ENCODE data around the gene HSD3B7. TPM values are rescaled to one million over a fixed set of nuclear protein-coding genes. Genes with fewer than 3 reads are reported as not detected.

Gene HSD3B7
- total RNA-seq, 2 donors from 2014 or later: 19.0 to 20.9 TPM

DNA sequence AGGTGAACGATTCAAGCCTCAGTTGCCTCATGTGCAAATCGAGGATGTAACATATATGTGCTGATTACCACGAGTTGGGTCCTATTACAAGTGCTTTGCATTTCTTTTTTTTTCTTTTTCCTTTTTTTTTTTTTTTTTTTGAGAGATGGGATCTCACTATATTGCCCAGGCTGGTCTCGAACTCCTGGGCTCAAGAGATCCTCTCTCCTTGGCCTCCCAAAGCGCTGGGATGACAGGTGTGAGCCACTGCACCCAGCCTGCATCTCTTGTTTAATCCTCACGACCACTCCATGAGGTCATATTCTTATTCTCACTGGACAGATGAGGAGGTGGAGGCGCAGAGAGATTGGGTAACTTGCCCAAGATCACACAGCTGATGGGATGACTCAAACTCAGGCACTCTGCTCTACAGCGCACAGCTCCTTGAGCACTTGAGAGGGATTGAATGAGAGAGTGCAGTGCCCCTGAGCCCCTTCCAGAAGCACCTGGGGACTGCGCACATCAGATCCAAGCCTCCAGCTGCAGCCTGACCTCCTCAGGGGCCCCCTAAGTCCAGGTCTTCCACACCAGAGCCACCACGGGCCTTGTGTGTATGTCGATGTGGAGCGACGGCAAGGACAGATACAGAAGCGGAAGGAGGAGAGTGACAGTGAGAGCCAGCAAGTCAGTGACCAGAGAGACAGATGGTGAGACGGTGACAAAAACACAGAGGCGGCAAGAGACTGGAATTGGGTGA lies 20.5 kb downstream of the HSD3B7 start:
- Histone ChIP-seq H3K36me3 (no peaks in the 10 kb centered on the region), H3K27ac (no peak overlapping the region), H3K9me3 (no peaks in the 10 kb centered on the region), H3K27me3 (no peaks in the 10 kb centered on the region), H3K4me3 (no peak overlapping the region), H3K4me1 (no peaks in the 10 kb centered on the region), H3K9ac (ENCODE audit: low read depth in 2 of 2, low read length in 2 of 2) (no peak overlapping the region)
- intact Hi-C loops (cut with DNase I): no loop called here
- TF ChIP-seq, protein P1, sequence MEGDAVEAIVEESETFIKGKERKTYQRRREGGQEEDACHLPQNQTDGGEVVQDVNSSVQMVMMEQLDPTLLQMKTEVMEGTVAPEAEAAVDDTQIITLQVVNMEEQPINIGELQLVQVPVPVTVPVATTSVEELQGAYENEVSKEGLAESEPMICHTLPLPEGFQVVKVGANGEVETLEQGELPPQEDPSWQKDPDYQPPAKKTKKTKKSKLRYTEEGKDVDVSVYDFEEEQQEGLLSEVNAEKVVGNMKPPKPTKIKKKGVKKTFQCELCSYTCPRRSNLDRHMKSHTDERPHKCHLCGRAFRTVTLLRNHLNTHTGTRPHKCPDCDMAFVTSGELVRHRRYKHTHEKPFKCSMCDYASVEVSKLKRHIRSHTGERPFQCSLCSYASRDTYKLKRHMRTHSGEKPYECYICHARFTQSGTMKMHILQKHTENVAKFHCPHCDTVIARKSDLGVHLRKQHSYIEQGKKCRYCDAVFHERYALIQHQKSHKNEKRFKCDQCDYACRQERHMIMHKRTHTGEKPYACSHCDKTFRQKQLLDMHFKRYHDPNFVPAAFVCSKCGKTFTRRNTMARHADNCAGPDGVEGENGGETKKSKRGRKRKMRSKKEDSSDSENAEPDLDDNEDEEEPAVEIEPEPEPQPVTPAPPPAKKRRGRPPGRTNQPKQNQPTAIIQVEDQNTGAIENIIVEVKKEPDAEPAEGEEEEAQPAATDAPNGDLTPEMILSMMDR (IDR thresholded peaks at IDR 0.05): no peak
- no peak for DNase-seq

DNA sequence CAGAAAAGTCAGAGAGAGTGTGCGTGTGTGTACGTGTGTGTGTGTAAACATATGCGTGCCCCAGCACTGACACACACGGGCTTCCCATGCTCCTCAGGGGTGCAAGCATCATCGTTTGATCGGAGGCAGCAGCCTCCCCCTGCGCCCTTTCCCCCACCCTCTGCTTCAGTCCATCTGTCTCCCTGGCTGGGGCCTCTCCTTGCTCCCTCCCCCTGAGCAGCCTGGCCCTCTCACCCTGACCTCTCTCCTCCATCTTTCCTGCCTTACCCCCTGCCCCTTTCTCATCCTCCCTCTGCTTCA lies 21.0 kb downstream of the HSD3B7 start:
- H3K27me3 ChIP-seq: peaks cover 4% of the 10 kb centered on the region
- H3K27ac ChIP-seq: no peak overlapping the region
- no peaks in the 10 kb centered on the region for H3K36me3 ChIP-seq

DNA sequence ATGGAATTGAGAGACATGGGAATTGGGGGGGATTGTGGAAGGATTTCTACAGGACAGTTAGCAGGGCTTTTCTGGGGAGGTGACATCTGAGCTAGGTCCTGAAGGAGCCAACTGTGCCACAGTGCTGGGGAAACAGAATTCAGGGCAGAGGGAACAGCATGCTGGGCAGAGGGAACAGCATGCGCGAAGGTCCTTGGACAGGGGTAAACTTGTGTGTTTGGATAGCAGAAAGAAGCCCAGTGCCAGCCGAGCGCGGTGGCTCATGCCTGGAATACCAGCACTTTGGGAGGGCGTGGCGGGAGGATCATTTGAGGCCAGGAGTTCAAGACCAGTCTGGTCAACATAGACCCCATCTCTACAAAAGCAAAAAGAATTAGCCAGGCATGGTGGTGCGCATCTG lies 21.6 kb downstream of the HSD3B7 start:
- H3K9me3 ChIP-seq: no peaks in the 10 kb centered on the region
- no peaks in the 10 kb centered on the region for H3K36me3 ChIP-seq
- TF ChIP-seq, protein P1 (IDR thresholded peaks at IDR 0.05): no peak
- no peak overlapping the region for H3K27ac ChIP-seq
- H3K4me1 ChIP-seq: no peaks in the 10 kb centered on the region
- H3K4me3 ChIP-seq: no peak overlapping the region
- intact Hi-C loops (cut with DNase I): no loop called here
- peaks cover 10% of the 10 kb centered on the region for H3K27me3 ChIP-seq
- DNase-seq: no peak
- no peak overlapping the region for H3K9ac ChIP-seq (ENCODE audit: low read depth in 2 of 2, low read length in 2 of 2)

More for the DNA sequence above, 21.0 kb downstream of the HSD3B7 start:
- no peak overlapping the region for H3K4me3 ChIP-seq
- intact Hi-C loops (cut with DNase I): no loop called here
- no peak for DNase-seq
- H3K9ac ChIP-seq (ENCODE audit: low read depth in 2 of 2, low read length in 2 of 2): no peak overlapping the region
- no peaks in the 10 kb centered on the region for H3K9me3 ChIP-seq
- H3K4me1 ChIP-seq: no peaks in the 10 kb centered on the region
- TF ChIP-seq, protein P1 (IDR thresholded peaks at IDR 0.05): no peak

DNA sequence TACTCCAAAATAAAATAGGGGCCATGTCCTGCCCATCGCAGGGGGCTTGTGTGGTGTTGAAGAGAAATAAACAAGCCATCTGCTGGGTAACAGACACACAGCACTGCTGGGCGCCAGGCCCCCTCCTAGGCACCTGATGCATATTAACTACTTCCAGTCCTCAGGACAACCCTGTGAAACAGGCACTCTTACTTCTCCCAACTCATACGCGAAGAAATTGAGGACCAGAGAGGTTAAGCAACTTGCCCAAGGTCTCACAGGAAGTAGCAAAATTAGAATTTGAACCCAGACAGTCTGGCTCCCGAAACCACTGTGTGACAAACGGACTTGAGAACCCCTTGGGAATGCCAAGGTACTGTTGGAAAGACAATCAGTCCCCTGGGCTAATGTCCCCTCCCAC lies 22.7 kb downstream of the HSD3B7 start:
- H3K27me3 ChIP-seq: peaks cover 10% of the 10 kb centered on the region
- H3K36me3 ChIP-seq: no peaks in the 10 kb centered on the region
- TF ChIP-seq, protein P1 (IDR thresholded peaks at IDR 0.05): no peak
- H3K9me3 ChIP-seq: no peaks in the 10 kb centered on the region
- intact Hi-C loops (cut with DNase I): no loop called here
- no peak for DNase-seq
- H3K4me1 ChIP-seq: no peaks in the 10 kb centered on the region
- no peak overlapping the region for H3K4me3 ChIP-seq
- H3K27ac ChIP-seq: no peak overlapping the region
- H3K9ac ChIP-seq (ENCODE audit: low read depth in 2 of 2, low read length in 2 of 2): no peak overlapping the region

DNA sequence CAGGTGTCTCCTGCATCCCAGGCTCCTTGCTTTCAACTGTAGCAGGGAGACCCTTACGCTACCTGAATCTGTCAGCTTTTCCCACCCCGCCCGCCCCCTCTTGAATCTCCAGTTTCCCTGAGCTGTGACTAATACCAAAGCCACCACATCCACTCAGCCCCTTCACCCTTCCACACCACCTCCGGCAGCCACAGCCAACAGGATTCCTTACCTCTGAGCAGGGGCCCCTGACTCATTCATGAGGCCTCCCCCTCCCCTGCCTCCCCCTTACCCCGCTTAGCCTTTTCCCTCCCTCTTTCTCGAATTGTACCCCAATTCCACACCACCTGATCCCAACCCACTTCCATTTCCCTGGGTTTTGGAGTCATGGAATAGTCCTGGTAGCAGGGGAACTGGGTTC lies 23.1 kb downstream of the HSD3B7 start:
- H3K27me3 ChIP-seq: peaks cover 10% of the 10 kb centered on the region
- DNase-seq: no peak
- H3K4me1 ChIP-seq: no peaks in the 10 kb centered on the region
- intact Hi-C loops (cut with DNase I): no loop called here
- H3K9me3 ChIP-seq: no peaks in the 10 kb centered on the region
- no peaks in the 10 kb centered on the region for H3K36me3 ChIP-seq
- no peak overlapping the region for H3K4me3 ChIP-seq
- no peak overlapping the region for H3K9ac ChIP-seq (ENCODE audit: low read depth in 2 of 2, low read length in 2 of 2)
- no peak overlapping the region for H3K27ac ChIP-seq
- TF ChIP-seq, protein P1 (IDR thresholded peaks at IDR 0.05): no peak
